IPS-NIHi7 (cell line): Measurements from ENCODE around the gene EPN2.

ENCODE experiments used
- DNase-seq: peaks from one replicate; pipeline ENCODE4 v3.0.0; 2012; ENCODE audit warnings: mixed read lengths; ENCODE audit errors: extremely low spot score

The EPN2 gene

DNA sequence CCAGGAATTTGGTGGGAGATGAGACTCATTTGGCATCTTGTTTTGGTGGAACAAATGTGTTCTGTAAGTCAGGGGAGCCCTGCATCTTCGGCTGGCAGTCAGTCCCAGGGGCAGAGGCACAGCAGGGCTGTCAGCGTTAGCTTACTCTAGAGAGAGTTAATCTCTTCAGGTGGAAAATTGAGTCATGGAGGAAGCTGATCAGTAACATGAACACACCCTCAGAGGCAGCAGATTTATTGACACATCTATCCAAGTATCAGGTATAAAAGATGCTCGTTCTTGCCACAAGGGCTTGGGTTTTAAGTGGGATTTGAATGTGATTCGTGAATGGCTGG is 55.2 kb downstream of the EPN2 start:
- no peak for DNase-seq

DNA sequence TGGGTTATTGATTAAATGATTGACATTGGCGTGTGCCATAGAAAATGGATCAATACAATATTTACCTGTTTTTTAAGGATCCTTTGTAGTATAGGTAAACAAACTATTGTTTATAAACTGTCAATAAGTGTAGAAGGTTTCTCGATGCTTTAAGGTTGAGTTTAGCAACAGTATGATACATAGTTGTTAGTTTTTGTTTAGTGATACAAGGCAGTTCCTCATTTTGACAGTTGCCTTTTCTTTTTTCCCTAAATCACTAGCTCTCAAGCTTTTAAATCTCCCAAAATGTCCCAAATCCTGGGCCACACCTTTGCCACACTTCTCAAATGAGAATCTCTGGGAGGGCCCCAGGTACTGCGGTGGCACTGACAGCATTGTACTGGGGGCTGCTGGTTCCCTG is 57.3 kb downstream of the EPN2 start:
- no peak for DNase-seq

DNA sequence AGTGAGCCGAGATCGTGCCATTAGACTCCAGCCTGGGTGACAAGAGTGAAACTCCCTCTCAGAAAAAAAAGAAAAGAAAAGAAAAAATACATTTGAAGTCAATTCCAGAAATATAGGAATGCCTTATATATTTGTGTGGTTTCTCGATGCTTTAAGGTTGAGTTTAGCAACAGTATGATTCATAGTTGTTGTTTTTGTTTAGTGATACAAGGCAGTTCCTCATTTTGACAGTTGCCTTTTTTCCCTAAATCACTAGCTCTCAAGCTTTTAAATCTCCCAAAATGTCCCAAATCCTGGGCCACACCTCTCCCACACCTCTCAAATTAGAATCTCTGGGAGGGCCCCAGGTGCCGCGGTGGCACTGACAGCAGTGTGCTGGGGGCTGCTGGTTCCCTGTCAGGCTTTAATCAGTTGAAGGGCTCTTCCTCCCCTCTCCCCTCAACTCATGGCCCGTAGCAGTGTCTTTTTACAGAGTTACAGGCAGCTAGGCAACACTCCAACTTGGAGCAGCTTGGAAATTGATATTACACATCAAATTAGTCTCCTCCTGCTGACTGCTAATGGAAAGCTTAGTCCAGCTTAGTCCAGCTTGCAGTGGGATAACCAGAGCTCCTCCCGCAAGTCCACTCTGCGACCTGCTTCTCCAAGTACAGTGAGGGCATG is 58.4 kb downstream of the EPN2 start:
- no peak for DNase-seq

GRCh38 chr17:19296786-19297778 is 59.9 kb downstream of the EPN2 start:
- no peak for DNase-seq

DNA sequence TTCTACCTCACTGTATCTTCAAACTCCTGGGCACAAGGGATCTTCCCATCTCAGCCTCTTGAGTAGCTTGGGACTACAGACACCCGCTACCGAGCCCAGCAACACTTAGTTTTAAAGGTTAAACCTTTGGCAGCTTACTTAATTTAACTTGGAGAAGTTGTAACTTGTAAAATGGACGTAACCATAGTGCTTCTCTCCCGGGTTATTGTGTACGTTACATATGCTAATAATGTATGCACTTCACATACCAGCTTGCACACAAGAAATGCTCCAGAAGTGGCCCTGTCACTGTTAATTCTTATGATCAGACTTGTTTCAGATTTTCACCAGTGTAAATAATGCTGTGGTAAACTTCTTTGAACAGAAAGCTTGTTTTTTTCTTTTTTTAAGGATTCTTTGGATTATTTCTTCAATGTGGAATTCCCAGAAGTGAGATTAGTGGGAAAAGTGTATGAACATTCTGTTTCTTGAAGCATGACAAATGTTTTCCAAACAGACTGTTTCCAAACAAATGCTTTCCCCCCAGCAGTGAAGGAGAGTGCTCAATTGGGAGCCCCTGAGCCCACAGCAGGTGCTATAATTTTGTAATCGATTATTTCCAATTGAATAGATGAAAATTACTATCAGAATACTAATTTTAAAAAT is 61.5 kb downstream of the EPN2 start:
- DNase-seq = no peak

GRCh38 chr17:19299214-19299747 is 62.1 kb downstream of the EPN2 start:
- DNase-seq = no peak

DNA sequence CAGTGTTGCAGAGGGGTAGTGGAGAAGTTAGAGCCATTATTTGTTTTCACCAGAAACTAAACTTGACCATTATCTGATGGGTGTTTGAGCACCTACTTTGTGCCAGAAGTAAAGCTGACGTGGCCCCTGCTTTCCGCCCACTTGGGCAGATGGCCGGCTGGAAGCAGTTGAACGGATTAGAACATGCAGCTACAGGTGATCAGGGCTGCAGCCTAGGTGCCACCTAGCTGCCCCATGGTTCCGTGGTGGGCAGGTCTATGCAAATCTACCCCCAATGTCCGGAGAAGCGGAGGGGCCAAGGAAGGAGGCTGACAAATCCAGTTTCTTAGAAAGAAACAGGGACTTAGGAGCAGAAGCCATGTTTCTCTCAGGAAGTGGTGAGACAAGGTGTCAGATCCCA is 62.7 kb downstream of the EPN2 start:
- DNase-seq = no peak

DNA sequence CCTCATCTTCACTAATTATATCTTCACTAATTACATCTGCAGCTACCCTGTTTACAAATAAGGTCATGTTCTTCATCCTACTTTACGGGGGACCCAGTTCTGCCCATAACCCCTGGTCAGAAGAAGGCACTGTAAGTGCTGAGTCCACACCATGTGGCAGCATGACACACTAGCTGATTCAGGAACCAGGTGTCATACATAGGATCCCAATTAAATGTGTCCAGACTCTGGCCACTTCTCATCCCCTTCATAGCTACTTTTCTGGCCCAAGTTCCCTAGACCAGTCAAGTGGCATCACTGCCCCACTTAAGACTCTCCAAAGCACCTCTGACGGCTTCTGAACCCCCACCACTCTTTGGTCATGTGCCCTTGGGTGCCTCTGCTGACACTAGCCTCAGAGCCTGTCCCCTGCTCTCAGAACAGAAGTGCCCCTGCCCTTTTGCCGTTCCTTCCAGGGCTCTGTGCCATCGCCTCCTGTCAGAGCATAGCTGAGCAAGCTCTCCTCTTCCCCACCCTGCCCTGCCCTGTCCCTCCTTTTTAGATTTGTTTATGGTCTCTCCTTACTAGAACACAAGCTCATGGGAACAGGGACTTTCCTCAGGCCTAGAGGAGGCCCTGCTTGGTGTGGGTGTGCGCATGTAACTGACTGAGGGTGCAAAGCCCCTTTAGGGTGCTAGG is 64.2 kb downstream of the EPN2 start:
- DNase-seq = no peak

DNA sequence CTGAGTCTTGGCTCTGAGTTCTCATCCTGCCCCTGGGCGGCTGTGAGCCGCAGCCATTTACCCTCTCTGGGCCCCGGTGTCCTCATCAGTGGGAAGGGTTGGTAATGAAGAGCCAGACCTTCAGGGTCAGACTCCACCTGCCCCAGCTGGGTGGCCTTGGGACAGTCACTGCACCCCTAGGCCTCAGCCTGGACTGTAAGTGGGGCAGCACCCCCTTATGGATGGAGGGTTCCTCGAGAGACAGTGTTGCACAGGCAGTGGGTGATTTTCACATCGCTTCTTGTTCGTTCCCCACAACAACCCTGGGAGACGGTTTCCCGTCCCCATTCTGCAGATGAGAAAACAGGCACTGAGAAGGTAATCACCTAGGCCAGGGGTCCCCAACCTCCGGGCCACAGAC is 64.8 kb downstream of the EPN2 start:
- DNase-seq = no peak

DNA sequence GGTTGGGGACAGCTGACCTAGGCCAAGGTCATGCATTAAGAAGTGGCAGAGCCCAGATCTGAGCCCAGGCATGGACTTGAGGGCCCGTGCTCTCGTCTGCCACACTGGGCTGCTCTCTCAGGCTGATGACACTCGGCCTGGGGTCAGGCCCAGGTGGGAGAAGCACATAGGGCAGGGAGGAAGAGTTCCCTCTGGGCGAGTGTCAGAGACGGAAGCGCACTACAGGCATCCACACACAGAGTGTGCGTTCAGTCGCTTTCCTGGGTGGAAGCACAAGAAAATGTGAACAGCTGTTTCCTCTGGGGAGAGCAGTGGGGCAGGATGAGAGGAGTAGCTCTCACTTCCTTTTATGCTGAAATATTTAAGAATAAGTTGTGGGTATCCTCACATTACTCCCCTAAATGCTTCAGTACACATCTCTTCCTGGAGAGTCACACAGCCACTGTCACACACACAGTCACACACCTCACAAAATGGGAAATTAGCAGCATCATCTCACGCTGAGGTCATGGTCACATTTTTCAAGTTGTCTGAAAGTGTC is 65.7 kb downstream of the EPN2 start:
- DNase-seq = no peak

DNA sequence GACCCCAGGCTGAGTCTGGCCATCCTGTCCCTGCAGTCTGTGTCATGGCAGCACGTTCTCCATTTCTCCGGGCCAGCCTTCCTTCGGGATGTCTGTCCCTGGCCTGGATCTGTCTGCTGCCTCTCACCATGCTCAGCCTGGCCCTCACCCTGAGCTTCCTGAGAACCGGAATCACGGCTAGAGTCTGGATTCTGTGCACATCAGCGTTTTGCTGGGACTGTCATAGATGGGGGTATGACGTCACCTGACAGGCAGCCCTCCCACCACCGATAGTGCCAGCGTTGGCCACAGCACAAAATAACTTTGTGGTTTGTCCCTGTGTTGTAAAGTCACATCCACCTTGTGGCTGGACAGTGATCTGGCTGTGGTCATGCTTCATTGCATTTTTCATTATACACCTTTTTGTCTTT is 66.2 kb downstream of the EPN2 start:
- DNase-seq = no peak

GRCh38 chr17:19304209-19304608 is 67.0 kb downstream of the EPN2 start:
- no peak for DNase-seq

DNA sequence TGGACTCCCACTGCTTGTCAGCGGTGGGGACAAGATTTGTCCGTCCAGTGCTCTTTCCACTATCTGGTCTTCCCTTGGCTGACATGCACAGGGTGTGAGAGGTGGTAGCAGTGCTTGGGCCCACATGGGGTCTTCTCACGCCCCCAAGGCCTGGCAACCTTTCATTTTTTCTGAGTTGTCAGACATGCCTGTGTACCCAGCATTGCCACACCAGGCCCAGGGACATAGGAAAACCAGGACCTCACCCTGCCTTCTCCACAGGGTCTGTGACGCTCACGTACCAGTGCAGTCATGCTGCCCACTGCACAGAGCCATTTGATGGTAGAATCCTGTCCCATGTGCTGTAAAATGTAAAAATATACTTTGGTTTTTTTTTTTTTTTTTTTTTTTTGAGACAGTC is 67.6 kb downstream of the EPN2 start:
- no peak for DNase-seq

DNA sequence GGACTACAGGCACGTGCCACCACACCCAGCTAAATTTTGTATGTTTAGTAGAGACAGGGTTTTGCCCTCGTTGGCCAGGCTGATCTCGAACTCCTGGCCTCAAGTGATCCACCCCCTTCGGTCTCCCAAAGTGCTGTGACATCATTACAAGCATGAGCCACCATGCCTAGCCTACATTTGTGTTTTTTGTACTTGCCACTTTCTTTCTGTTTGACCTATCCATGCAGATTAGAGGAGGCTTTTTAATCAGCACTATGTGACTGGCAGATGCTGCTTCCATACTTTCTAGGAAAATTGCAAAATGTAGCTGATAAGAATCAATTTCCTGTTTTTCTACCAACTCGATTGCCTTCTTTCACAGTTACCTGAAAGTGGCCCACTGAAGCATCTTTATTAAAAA is 68.1 kb downstream of the EPN2 start:
- no peak for DNase-seq

DNA sequence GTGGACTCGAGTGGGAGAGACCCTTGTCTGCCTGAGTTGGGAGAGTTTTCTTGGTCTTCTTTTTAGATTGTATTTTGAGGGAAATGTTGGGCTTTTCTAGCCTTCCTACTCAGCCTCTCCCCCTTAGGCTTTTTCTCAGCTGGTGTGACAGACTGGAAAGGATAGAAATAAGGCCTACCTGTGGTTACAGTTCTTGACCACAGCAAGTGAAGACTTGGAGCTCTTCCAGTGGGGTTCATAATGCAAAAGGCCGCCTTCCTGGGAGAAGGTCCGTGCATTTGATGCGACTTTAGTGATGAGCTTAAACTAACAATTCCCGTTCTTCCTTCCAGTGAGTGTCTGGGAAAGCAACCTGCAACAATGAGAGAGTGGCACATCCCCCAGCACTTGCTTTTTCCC is 68.6 kb downstream of the EPN2 start:
- DNase-seq = no peak

- DNase-seq = no peak
Observed at GRCh38 chr17:19306160-19307111, 69.3 kb downstream of the EPN2 start.

- no peak for DNase-seq
Observed at GRCh38 chr17:19307521-19307920, 70.4 kb downstream of the EPN2 start.

DNA sequence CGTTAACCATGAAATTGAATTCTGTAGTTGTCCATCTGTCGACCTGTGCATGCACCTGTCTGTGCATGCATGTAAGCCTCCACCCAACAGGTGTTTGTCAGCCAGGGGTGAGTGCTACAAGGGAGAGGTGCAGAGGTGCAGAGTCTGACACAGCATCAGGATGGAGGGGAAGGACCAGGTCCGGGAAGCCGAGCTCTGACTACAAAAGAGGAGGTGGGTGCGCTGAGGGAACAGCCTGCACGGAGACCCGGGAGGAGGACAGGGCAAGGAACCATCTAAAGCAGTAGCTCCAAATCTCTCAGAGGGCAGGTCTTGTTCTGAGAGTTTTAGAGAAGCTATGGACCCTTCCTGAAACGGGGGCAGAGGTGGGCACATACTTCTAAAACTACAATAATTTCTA is 71.2 kb downstream of the EPN2 start:
- DNase-seq = no peak

GRCh38 chr17:19309701-19310100 is 72.5 kb downstream of the EPN2 start:
- no peak for DNase-seq

DNA sequence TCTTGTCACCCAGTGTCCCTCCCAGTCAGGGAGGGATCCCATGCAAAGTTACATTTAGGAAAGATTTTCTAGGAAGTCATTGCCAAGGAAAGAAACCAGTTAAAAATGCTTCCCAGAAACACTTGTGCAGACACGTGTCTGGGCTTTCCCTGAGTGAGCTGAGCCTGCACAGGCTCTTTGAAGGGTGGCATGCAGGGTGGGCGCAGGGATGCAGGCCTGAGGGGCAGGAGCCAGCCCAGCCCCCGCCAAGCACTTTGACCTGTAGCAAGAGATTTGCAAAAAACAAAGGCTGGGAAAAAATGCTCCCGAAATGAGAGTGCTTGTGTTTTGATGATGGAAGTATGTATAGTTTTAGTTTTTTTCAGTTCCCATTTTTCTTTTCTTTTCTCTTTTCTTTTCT is 73.0 kb downstream of the EPN2 start:
- DNase-seq = no peak

DNA sequence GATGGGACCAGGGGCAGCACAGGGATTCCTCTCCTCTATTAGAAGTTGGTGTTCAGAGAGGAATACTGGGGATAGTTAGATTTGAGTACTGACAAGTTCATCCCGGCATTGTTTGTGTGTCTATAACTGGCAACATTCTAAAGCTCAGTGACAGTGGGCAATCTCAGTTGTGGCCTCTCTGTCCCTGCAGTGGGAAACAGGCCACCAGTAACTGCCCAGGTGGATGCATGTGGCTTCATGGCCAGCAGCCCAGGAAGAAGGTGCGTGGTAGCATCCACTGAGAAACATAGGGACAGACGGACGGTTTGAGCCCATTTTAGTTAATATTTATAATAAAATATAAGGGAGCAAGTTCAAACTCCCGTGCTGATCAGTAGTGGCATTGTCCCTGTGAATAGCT is 73.8 kb downstream of the EPN2 start:
- no peak for DNase-seq
